ENCODE data around the gene LRRTM1. TPM values are rescaled to one million over a fixed set of nuclear protein-coding genes. Genes with fewer than 3 reads are reported as not detected.

The LRRTM1 gene
- total RNA-seq, 1 experiment from 2014 or later = not detected

- TF ChIP-seq REST (IDR thresholded peaks at IDR 0.05; ENCODE audit: low read depth) = no peak
These were observed 16.0 kb downstream of the LRRTM1 start (continued) for GRCh38 chr2:80288576-80288975.

DNA sequence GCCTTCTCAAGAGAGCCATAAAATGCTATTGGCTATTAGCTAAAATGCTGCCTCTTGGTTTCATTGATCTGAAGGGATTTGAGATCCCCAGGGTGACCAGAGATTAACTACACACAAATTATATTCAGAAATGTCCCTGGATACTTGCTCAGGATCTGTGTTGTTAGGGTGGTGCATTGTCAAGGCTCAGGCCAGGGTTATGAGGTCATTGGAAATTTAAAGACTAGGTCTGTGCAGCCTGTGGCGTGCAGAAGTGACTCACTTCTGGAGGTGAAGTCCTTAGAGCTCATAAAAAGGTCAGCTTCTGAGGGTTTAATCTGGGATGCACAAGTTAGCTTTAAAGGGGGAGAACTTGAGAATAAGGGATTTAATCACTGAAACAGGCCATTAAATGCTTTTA, 23.5 kb downstream of the LRRTM1 start:
- Histone ChIP-seq H3K9ac (ENCODE audit: low read length) (no peak overlapping the region), H3K79me2 (ENCODE audit: insufficient read depth, low read length) (no peaks in the 10 kb centered on the region), H2AFZ (ENCODE audit: low read depth, low read length, poor library complexity, severe bottlenecking) (no peak overlapping the region), H3K36me3 (ENCODE audit: control insufficient read depth in 1 of 2, insufficient read depth in 2 of 2, low read length in 2 of 2) (no peaks in the 10 kb centered on the region), H3K4me2 (ENCODE audit: low read length) (no peak overlapping the region), H3K4me1 (ENCODE audit: control insufficient read depth in 1 of 2, insufficient read depth in 2 of 2, low read length in 2 of 2) (no peaks in the 10 kb centered on the region), H3K27me3 (ENCODE audit: insufficient read depth, low read length) (no peaks in the 10 kb centered on the region), H3K27ac (ENCODE audit: low read depth, low read length) (no peak overlapping the region), H3K4me3 (replicated peaks in 1 of 2; ENCODE audit: low read depth in 1 of 2, low read length in 2 of 2) (no peak overlapping the region), H3K9me3 (ENCODE audit: control insufficient read depth in 1 of 2, insufficient read depth in 1 of 2, low read depth in 1 of 2, low read length in 2 of 2) (peaks cover 3 to 15% of the 10 kb centered on the region in 2 experiments; a peak in 2 of 4 replicates), H4K20me1 (ENCODE audit: insufficient read depth) (no peaks in the 10 kb centered on the region), H3K9me2 (ENCODE audit: insufficient read depth) (no peaks in the 10 kb centered on the region)
- intact Hi-C loops (cut with micrococcal nuclease) = no loop called here
- CTCF ChIA-PET = no interaction called here
- DNase-seq (ENCODE audit: low read depth, low spot score) (no peak), ATAC-seq (no peak)
- BruUV-seq (replicated peaks) = no TSS peak
- RAD21 ChIA-PET (ENCODE audit: low non-redundant PET in 1 of 2, low total read pairs in 2 of 2, uncharacterized antibody in 2 of 2, unreplicated experiment in 2 of 2) = no interaction called here
- POLR2A ChIA-PET = no interaction called here
- TF ChIP-seq CEBPB (IDR thresholded peaks at IDR 0.05; ENCODE audit: low read depth) (no peak), JUND (IDR thresholded peaks at IDR 0.05) (no peak), EGR1 (IDR thresholded peaks at IDR 0.05; ENCODE audit: low read depth) (no peak), RAD21 (IDR thresholded peaks at IDR 0.05; ENCODE audit: low read depth) (no peak), ZFX (IDR thresholded peaks at IDR 0.05) (no peak), MAX (IDR thresholded peaks at IDR 0.05) (no peak), POLR2AphosphoS5 (IDR thresholded peaks at IDR 0.05; ENCODE audit: low read depth, low read length) (no peak), CBX3 (IDR thresholded peaks at IDR 0.05; ENCODE audit: low read depth) (no peak), SRF (IDR thresholded peaks at IDR 0.05; ENCODE audit: low read depth) (no peak), POLR2A (IDR thresholded peaks at IDR 0.05; ENCODE audit: borderline replicate concordance, extremely low read depth, insufficient read depth, insufficient read length) (no peak), SP1 (IDR thresholded peaks at IDR 0.05; ENCODE audit: low read depth) (no peak), REST (IDR thresholded peaks at IDR 0.05; ENCODE audit: low read depth) (no peak), ZNF274 (IDR thresholded peaks at IDR 0.05; ENCODE audit: low read depth, low read length) (no peak), EZH2phosphoT487 (IDR thresholded peaks at IDR 0.05; ENCODE audit: borderline replicate concordance) (no peak)
- TF ChIP-seq, protein P1, sequence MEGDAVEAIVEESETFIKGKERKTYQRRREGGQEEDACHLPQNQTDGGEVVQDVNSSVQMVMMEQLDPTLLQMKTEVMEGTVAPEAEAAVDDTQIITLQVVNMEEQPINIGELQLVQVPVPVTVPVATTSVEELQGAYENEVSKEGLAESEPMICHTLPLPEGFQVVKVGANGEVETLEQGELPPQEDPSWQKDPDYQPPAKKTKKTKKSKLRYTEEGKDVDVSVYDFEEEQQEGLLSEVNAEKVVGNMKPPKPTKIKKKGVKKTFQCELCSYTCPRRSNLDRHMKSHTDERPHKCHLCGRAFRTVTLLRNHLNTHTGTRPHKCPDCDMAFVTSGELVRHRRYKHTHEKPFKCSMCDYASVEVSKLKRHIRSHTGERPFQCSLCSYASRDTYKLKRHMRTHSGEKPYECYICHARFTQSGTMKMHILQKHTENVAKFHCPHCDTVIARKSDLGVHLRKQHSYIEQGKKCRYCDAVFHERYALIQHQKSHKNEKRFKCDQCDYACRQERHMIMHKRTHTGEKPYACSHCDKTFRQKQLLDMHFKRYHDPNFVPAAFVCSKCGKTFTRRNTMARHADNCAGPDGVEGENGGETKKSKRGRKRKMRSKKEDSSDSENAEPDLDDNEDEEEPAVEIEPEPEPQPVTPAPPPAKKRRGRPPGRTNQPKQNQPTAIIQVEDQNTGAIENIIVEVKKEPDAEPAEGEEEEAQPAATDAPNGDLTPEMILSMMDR (IDR thresholded peaks at IDR 0.05 in 2 of 3, conservative IDR thresholded peaks at IDR 0.05 in 1 of 3; ENCODE audit: borderline replicate concordance in 1 of 3, insufficient read depth in 1 of 3, low read depth in 2 of 3, low read length in 2 of 3) = no peak
- TF ChIP-seq, protein P2, sequence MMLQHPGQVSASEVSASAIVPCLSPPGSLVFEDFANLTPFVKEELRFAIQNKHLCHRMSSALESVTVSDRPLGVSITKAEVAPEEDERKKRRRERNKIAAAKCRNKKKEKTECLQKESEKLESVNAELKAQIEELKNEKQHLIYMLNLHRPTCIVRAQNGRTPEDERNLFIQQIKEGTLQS (IDR thresholded peaks at IDR 0.05) = no peak
